Endothelial cell of umbilical vein (primary cell): Measurements from ENCODE around the gene SIAH1. TPM values are rescaled to one million over a fixed set of nuclear protein-coding genes. Genes with fewer than 3 reads are reported as not detected.

Source experiments
- BruUV-seq: library from RNA; stranded (reverse); fragments of 400-500 nt; replicated peaks from 2 replicates; lab custom pipeline; 2021; lab: Mats Ljungman, UMichigan
- CTCF ChIA-PET: fragments of 300-600, 350-600 bp; sonication (Branson Sonifier 250); formaldehyde crosslinking; loops from one replicate; lab custom pipeline; 2021; ENCODE audit warnings: antibody characterized with exemption, inconsistent platforms; lab: Charles Lee
- POLR2A ChIA-PET: fragments of 300-600, 350-600 bp; sonication (Branson Sonifier 250); formaldehyde crosslinking; loops from one replicate; lab custom pipeline; 2021; ENCODE audit warnings: antibody characterized with exemption, inconsistent platforms; lab: Charles Lee
- DNase-seq: peaks from one replicate; pipeline ENCODE4 v3.0.0-alpha.2; 2011; ENCODE audit warnings: low read depth, low spot score
- FAIRE-seq: peaks from 2 replicates; lab custom pipeline; 2011; peaks lifted over from hg19 to GRCh38; lab: Jason Lieb, UNC
- H2AFZ ChIP-seq: 2 replicates; pipeline ENCODE4 v1.6.0; 2012; ENCODE audit warnings: low read depth, low read length, control low read depth, inconsistent platforms
- H3K27ac ChIP-seq: 2 replicates; pipeline ENCODE4 v1.5.1; 2011; ENCODE audit warnings: low read depth, mild to moderate bottlenecking, control low read depth, low read length, moderate library complexity; ENCODE audit not compliant: insufficient read depth
- H3K27me3 ChIP-seq, 2 experiments: 2 replicates each; pipeline versions ENCODE4 v1.6.0 to v1.6.1; 2011; ENCODE audit warnings: low read length in 2 of 2, mixed read lengths in 1 of 2; ENCODE audit not compliant: control insufficient read depth in 2 of 2, insufficient read depth in 2 of 2
- H3K36me3 ChIP-seq, 2 experiments: 2 replicates in 1 of 2; 3 replicates in 1 of 2; pipeline ENCODE4 v1.5.1; 2011; ENCODE audit warnings: low read length in 2 of 2, mild to moderate bottlenecking in 1 of 2, moderate library complexity in 1 of 2; ENCODE audit not compliant: control insufficient read depth in 2 of 2, insufficient read depth in 2 of 2; ENCODE audit errors: extremely low read depth in 1 of 2
- H3K4me1 ChIP-seq: 3 replicates; pipeline ENCODE4 v1.5.1; 2011; ENCODE audit warnings: mild to moderate bottlenecking, low read length; ENCODE audit not compliant: control insufficient read depth, insufficient read depth; ENCODE audit errors: extremely low read depth
- H3K4me2 ChIP-seq: 2 replicates; pipeline ENCODE4 v1.6.1; 2011; ENCODE audit warnings: low read length, control low read depth, mixed read lengths; ENCODE audit not compliant: insufficient read depth
- H3K4me3 ChIP-seq, 3 experiments: fragments of 200-600 bp in 1 of 3; sonication (generic), shearing (Covaris generic) in 1 of 3; replicated peaks in 1 of 3; 2 replicates each; pipeline ENCODE4 v1.5.1; 2011 to 2016; ENCODE audit warnings: control low read depth in 3 of 3, low read length in 3 of 3, mild to moderate bottlenecking in 2 of 3, inconsistent platforms in 1 of 3, low read depth in 1 of 3, moderate library complexity in 1 of 3; ENCODE audit not compliant: insufficient read depth in 1 of 3
- H3K79me2 ChIP-seq: 2 replicates; pipeline ENCODE4 v1.6.0; 2012; ENCODE audit warnings: low read length, inconsistent platforms; ENCODE audit not compliant: control insufficient read depth, insufficient read depth
- H3K9ac ChIP-seq: replicated peaks from 2 replicates; pipeline ENCODE3; 2011; ENCODE audit warnings: low read length, control low read depth; ENCODE audit not compliant: insufficient read depth; ENCODE audit errors: extremely low read depth
- H3K9me1 ChIP-seq: replicated peaks from 3 replicates; pipeline ENCODE4 v1.6.0; 2011; ENCODE audit warnings: mild to moderate bottlenecking, low read length; ENCODE audit not compliant: control insufficient read depth, insufficient read depth; ENCODE audit errors: extremely low read depth
- H3K9me3 ChIP-seq: replicated peaks from 2 replicates; pipeline ENCODE4 v1.5.1; 2012; ENCODE audit warnings: low read length, inconsistent platforms; ENCODE audit not compliant: control insufficient read depth, insufficient read depth
- H4K20me1 ChIP-seq: replicated peaks from 2 replicates; pipeline ENCODE3; 2011; ENCODE audit warnings: mild to moderate bottlenecking, low read length; ENCODE audit not compliant: control insufficient read depth, insufficient read depth; ENCODE audit errors: extremely low read depth
- CTCF ChIP-seq, 2 donors: IDR thresholded peaks; 1 replicate in 1 of 2; 2 replicates in 1 of 2; pipeline ENCODE4 v1.5.1; 2011; ENCODE audit warnings: low read length in 2 of 2, mild to moderate bottlenecking in 2 of 2, moderate library complexity in 2 of 2, control low read depth in 1 of 2, inconsistent platforms in 1 of 2, low read depth in 1 of 2; ENCODE audit not compliant: insufficient read depth in 1 of 2; ENCODE audit errors: extremely low read depth in 1 of 2
- EZH2 ChIP-seq: IDR thresholded peaks from 2 replicates; pipeline ENCODE4 v1.6.1; 2012; ENCODE audit warnings: borderline replicate concordance, low read depth, mild to moderate bottlenecking, moderate library complexity, low read length, inconsistent platforms; ENCODE audit not compliant: severe bottlenecking
- GATA2 ChIP-seq: IDR thresholded peaks from 2 replicates; pipeline ENCODE4 v1.7.0; 2011; ENCODE audit warnings: low read depth, mild to moderate bottlenecking, moderate library complexity, mixed read lengths, low read length; ENCODE audit not compliant: insufficient read length, insufficient read depth
- MAX ChIP-seq: IDR thresholded peaks from 2 replicates; pipeline ENCODE4 v1.6.1; 2011; ENCODE audit not compliant: insufficient read depth, insufficient read length
- MYC ChIP-seq: IDR thresholded peaks from one replicate; pipeline ENCODE4 v1.6.1; 2011; ENCODE audit warnings: mild to moderate bottlenecking, low read depth, low read length
- POLR2A ChIP-seq: IDR thresholded peaks from 2 replicates; pipeline ENCODE4 v1.6.1; 2012; ENCODE audit warnings: low read depth, mild to moderate bottlenecking, control low read depth, low read length
- dilution Hi-C: fragments of 300-500 bp; cut with MboI; formaldehyde crosslinking; loops from one replicate; pipeline ENCODE4 v1.15.0; 2019; ENCODE audit warnings: low sequenced_read_pairs; ENCODE audit not compliant: extremely low pct_ligation_motif_present
- intact Hi-C: fragments of 100-400 bp; cut with micrococcal nuclease; formaldehyde crosslinking; loops from one replicate; pipeline ENCODE4 v1.10.0; 2022
- polyA plus RNA-seq, 4 experiments: library from polyadenylated mRNA; depleted of rRNA in 3 of 4; stranded (reverse) in 3 of 4; unstranded in 1 of 4; fragments of >200 nt; gene quantifications; 2 replicates each; pipeline versions ENCODE4 v1.2.1 to v1.2.3, GENCODE V29; 2011 to 2012; ENCODE audit warnings: missing spikeins in 1 of 4
- total RNA-seq: library from RNA; stranded (reverse); gene quantifications from 2 replicates; pipeline ENCODE4 v1.2.3, GENCODE V29; 2021

The SIAH1 gene
- total and polyA plus RNA-seq, 2 donors (not counting 3 experiments of a cell fraction or from before 2014, with no cell fraction given) = 14.4 to 19.9 TPM

- CTCF ChIA-PET = interaction anchor here (0.7 kb wide), 1 partner anchor 256 kb away, joined by 3 read pairs; no protein-coding TSS in a partner anchor
- peaks cover 92% of the 10 kb centered on the region for H3K79me2 ChIP-seq
- H2AFZ ChIP-seq = no peak overlapping the region
- H3K36me3 ChIP-seq = no peaks in the 10 kb centered on the region
- no peak overlapping the region for H3K4me3 ChIP-seq
- H3K4me2 ChIP-seq = no peak overlapping the region
- DNase-seq (no peak), FAIRE-seq (no peak)
- POLR2A ChIA-PET = no interaction called here
- no peak for TF ChIP-seq EZH2
- no peak for TF ChIP-seq MAX
- TF ChIP-seq MYC = no peak
- no peak for TF ChIP-seq CTCF (IDR thresholded peaks at IDR 0.05; ENCODE audit: extremely low read depth in 1 of 2, insufficient read depth in 1 of 2, low read depth in 1 of 2, low read length in 2 of 2)
- TF ChIP-seq GATA2 = no peak
- TF ChIP-seq POLR2A = no peak
- dilution Hi-C loops = no loop called here
- no peaks in the 10 kb centered on the region for H3K9me3 ChIP-seq
- no peaks in the 10 kb centered on the region for H3K4me1 ChIP-seq
- H3K27me3 ChIP-seq = no peaks in the 10 kb centered on the region
- H3K9me1 ChIP-seq = no peaks in the 10 kb centered on the region
- H3K27ac ChIP-seq = no peak overlapping the region
- H3K9ac ChIP-seq = no peak overlapping the region
- intact Hi-C loops = no loop called here
- BruUV-seq = no TSS peak
- H4K20me1 ChIP-seq = peaks cover 17% of the 10 kb centered on the region
Observed at GRCh38 chr16:48374255-48374654, 11.0 kb downstream of the SIAH1 start.
